Osteocyte (in vitro differentiated cells): Measurements from ENCODE around the gene NEK10. TPM values are rescaled to one million over a fixed set of nuclear protein-coding genes. Genes with fewer than 3 reads are reported as not detected.

ENCODE experiments used
- DNase-seq: peaks from one replicate; pipeline ENCODE4 v3.0.0; 2021; ENCODE audit warnings: mixed read lengths; ENCODE audit not compliant: unreplicated experiment; ENCODE audit errors: extremely low spot score
- H3K27ac Mint-ChIP-seq: one replicate; pipeline ENCODE4 v1.8.0; 2021; ENCODE audit warnings: mild to moderate bottlenecking, mixed read lengths; ENCODE audit not compliant: unreplicated experiment
- H3K27me3 Mint-ChIP-seq: one replicate; pipeline ENCODE4 v1.8.0; 2021; ENCODE audit warnings: mixed read lengths; ENCODE audit not compliant: unreplicated experiment
- H3K36me3 Mint-ChIP-seq: one replicate; pipeline ENCODE4 v1.8.0; 2021; ENCODE audit warnings: mixed read lengths; ENCODE audit not compliant: unreplicated experiment
- H3K4me1 Mint-ChIP-seq: one replicate; pipeline ENCODE4 v1.8.0; 2021; ENCODE audit warnings: mixed read lengths; ENCODE audit not compliant: unreplicated experiment
- H3K4me3 Mint-ChIP-seq: one replicate; pipeline ENCODE4 v1.8.0; 2021; ENCODE audit warnings: mild to moderate bottlenecking, moderate library complexity, mixed read lengths; ENCODE audit not compliant: unreplicated experiment
- H3K9me3 Mint-ChIP-seq: one replicate; pipeline ENCODE4 v1.8.0; 2021; ENCODE audit warnings: mixed read lengths; ENCODE audit not compliant: unreplicated experiment
- CTCF ChIP-seq: fragments of 200-600 bp; sonication (generic); IDR thresholded peaks from 2 replicates; pipeline ENCODE4 v1.5.0; 2021; ENCODE audit warnings: antibody characterized with exemption, mild to moderate bottlenecking, moderate library complexity
- total RNA-seq: library from RNA; stranded (reverse); gene quantifications from 2 replicates; pipeline ENCODE4 v1.2.1, GENCODE V29; 2021

The NEK10 gene
- total RNA-seq, 1 donor from 2014 or later, result 6.8 TPM

- Mint-ChIP-seq H3K4me1 (peaks cover 18% of the 10 kb centered on the region), H3K9me3 (peaks cover 8% of the 10 kb centered on the region), H3K27me3 (no peaks in the 10 kb centered on the region), H3K36me3 (peaks cover 16% of the 10 kb centered on the region), H3K27ac (peak overlapping the region; percentile 90), H3K4me3 (no peak overlapping the region)
- DNase-seq, result no peak
- TF ChIP-seq CTCF, result no peak
These were observed 174.2 kb downstream of the NEK10 start for GRCh38 chr3:27194861-27195483.

GRCh38 chr3:27193056-27193455 lies 176.1 kb downstream of the NEK10 start:
- Mint-ChIP-seq H3K4me1 (peaks cover 18% of the 10 kb centered on the region), H3K36me3 (peaks cover 12% of the 10 kb centered on the region), H3K27me3 (no peaks in the 10 kb centered on the region), H3K4me3 (no peak overlapping the region), H3K27ac (no peak overlapping the region), H3K9me3 (peaks cover 3% of the 10 kb centered on the region)
- no peak for TF ChIP-seq CTCF
- no peak for DNase-seq

- TF ChIP-seq CTCF, result no peak
These were observed 183.2 kb downstream of the NEK10 start for GRCh38 chr3:27186013-27186412.

DNA sequence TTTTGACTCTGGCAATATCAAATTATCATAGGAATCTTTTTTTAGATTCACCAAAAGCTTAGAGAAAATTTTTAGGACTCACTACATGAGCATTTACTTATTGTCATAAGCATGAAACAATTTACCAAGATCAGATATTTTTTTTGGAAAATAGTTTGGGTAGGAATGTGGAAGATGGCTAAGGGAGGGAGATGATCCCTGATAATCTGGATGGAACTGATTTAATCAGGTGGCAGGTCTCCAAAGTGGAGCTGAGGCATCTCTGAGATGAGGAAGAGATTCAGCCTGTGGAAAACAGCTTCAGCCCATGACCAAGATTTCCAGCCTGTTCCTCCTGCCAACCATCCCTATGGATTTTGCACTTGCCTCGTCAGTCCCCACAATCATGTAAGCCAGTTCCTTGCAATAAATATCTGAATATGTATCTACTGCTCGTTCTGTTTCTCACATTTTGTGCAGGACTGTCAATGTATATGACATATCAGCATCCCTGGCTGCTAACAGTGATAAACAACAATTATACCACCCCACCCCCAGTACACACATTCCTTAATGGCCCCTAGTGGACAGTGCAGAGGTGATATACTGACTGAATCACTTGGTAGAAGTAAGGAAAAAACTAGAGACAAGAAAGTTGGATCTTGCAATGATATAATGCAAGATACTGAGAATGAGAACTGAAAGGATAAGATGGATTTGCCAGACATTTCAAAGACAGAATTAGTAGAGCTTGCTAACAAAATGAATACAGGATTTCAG lies 183.8 kb downstream of the NEK10 start:
- peaks cover 9% of the 10 kb centered on the region for H3K9me3 Mint-ChIP-seq
- no peaks in the 10 kb centered on the region for H3K27me3 Mint-ChIP-seq
- no peak overlapping the region for H3K4me3 Mint-ChIP-seq
- H3K36me3 Mint-ChIP-seq, result peaks cover 12% of the 10 kb centered on the region
- TF ChIP-seq CTCF, result no peak
- no peak for DNase-seq
- peaks cover 10% of the 10 kb centered on the region for H3K4me1 Mint-ChIP-seq
- no peak overlapping the region for H3K27ac Mint-ChIP-seq

More at GRCh38 chr3:27186013-27186412, 183.2 kb downstream of the NEK10 start:
- peaks cover 9% of the 10 kb centered on the region for H3K9me3 Mint-ChIP-seq
- peaks cover 10% of the 10 kb centered on the region for H3K4me1 Mint-ChIP-seq
- DNase-seq, result no peak
- no peaks in the 10 kb centered on the region for H3K27me3 Mint-ChIP-seq
- H3K36me3 Mint-ChIP-seq, result peaks cover 12% of the 10 kb centered on the region
- H3K27ac Mint-ChIP-seq, result no peak overlapping the region
- no peak overlapping the region for H3K4me3 Mint-ChIP-seq

DNA sequence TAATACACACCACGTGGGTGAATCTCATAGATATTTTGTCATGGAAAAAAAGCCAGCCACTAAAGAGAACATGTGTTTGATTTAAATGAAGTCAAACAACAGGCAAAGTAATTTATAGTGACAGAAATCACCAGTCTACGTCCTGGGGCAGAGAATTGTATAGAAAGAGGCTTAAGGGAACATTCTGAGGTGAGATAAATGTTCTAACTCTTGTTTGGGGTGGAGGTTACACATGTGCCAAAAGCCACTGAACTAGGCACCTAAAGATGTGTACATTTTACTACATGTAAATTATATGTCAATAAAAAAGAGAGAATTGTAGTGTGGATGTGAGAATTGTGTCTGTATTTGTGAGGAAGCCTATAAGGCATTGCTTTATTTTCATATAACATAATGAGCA lies 184.9 kb downstream of the NEK10 start:
- peaks cover 12% of the 10 kb centered on the region for H3K36me3 Mint-ChIP-seq
- H3K9me3 Mint-ChIP-seq, result peaks cover 9% of the 10 kb centered on the region
- no peak overlapping the region for H3K27ac Mint-ChIP-seq
- H3K4me3 Mint-ChIP-seq, result no peak overlapping the region
- TF ChIP-seq CTCF, result no peak
- no peaks in the 10 kb centered on the region for H3K27me3 Mint-ChIP-seq
- DNase-seq, result no peak
- peaks cover 10% of the 10 kb centered on the region for H3K4me1 Mint-ChIP-seq
